ENCODE data around the gene RPS6KB2.
"Not testable (repeated sequence)": the region's sequence is repeated elsewhere in the genome, so short reads cannot be mapped to it uniquely, and the experiment has no call there.

Gene RPS6KB2

GRCh38 chr11:67397986-67398660, 30.2 kb upstream of the RPS6KB2 start:
- no peak for DNase-seq

- no peak for DNase-seq
Measured at GRCh38 chr11:67398661-67399563, 29.4 kb upstream of the RPS6KB2 start.

GRCh38 chr11:67400251-67400941, 27.9 kb upstream of the RPS6KB2 start:
- DNase-seq = no peak

GRCh38 chr11:67400942-67401494, 27.3 kb upstream of the RPS6KB2 start:
- DNase-seq = no peak

GRCh38 chr11:67401495-67402191, 26.7 kb upstream of the RPS6KB2 start, which contains the start of gene PPP1CA:
Gene PPP1CA, minus strand, starts transcription at chr11:67401858. Its CDS starts 76 bp downstream, at chr11:67401782.
- peak; percentile 98 for DNase-seq

- not testable (repeated sequence) for DNase-seq
Measured at GRCh38 chr11:67402192-67402839, 26.0 kb upstream of the RPS6KB2 start.

GRCh38 chr11:67403085-67403484, 25.2 kb upstream of the RPS6KB2 start:
- DNase-seq = not testable (repeated sequence)

- peak; percentile 80 for DNase-seq
Measured at GRCh38 chr11:67404515-67405195, 23.6 kb upstream of the RPS6KB2 start.

- peak; percentile 76 for DNase-seq
Measured at GRCh38 chr11:67405196-67405567, 23.1 kb upstream of the RPS6KB2 start.

- DNase-seq = peak; percentile 69
Measured at GRCh38 chr11:67405688-67406339, 22.5 kb upstream of the RPS6KB2 start.

GRCh38 chr11:67406420-67406968, 21.8 kb upstream of the RPS6KB2 start:
- DNase-seq = peak; percentile 76

- peak; percentile 80 for DNase-seq
Measured at GRCh38 chr11:67406969-67407687, 21.2 kb upstream of the RPS6KB2 start.

- DNase-seq = no peak
Measured at GRCh38 chr11:67407688-67408163, 20.6 kb upstream of the RPS6KB2 start.

- peak; percentile 74 for DNase-seq
Measured at GRCh38 chr11:67408437-67409200, 19.7 kb upstream of the RPS6KB2 start.

- DNase-seq = peak; percentile 87
Measured at GRCh38 chr11:67409261-67409666, 19.0 kb upstream of the RPS6KB2 start.

GRCh38 chr11:67409781-67410368, 18.4 kb upstream of the RPS6KB2 start:
- DNase-seq = peak; percentile 78

GRCh38 chr11:67410369-67410831, 17.9 kb upstream of the RPS6KB2 start:
- no peak for DNase-seq
